PC-9 (cell line): ENCODE data around the gene MT1HL1. TPM values are rescaled to one million over a fixed set of nuclear protein-coding genes. Genes with fewer than 3 reads are reported as not detected.
"Not testable (repeated sequence)": the region's sequence is repeated elsewhere in the genome, so short reads cannot be mapped to it uniquely, and the experiment has no call there.

Experiments
- BruUV-seq: library from RNA; stranded (reverse); fragments of 400-500 nt; replicated peaks from 2 replicates; lab custom pipeline; 2021; lab: Mats Ljungman, UMichigan
- CTCF ChIA-PET: fragments of 300-600 bp; sonication (Branson Sonifier 250); formaldehyde crosslinking; loops from one replicate; lab custom pipeline; 2022; ENCODE audit warnings: antibody characterized with exemption; lab: Charles Lee
- POLR2A ChIA-PET: fragments of 300-600 bp; sonication (Branson Sonifier 250); formaldehyde crosslinking; loops from one replicate; lab custom pipeline; 2022; ENCODE audit warnings: antibody characterized with exemption; ENCODE audit not compliant: unreplicated experiment; lab: Charles Lee
- DNase-seq, 2 experiments: peaks; one replicate each; pipeline versions ENCODE4 v3.0.0 to v3.0.0-alpha.2; 2015 to 2022; ENCODE audit warnings: mixed read lengths in 1 of 2
- H2AFZ ChIP-seq: fragments of 200-600 bp; sonication (generic); 2 replicates; pipeline ENCODE4 v1.8.1; 2017; ENCODE audit warnings: antibody characterized with exemption
- H3F3A ChIP-seq: fragments of 200-600 bp; sonication (generic); 2 replicates; pipeline ENCODE4 v1.8.1; 2017; ENCODE audit warnings: antibody characterized with exemption, mild to moderate bottlenecking, low read depth; ENCODE audit not compliant: insufficient read depth
- H3K27ac ChIP-seq: fragments of 200-600 bp; sonication (generic); 2 replicates; pipeline ENCODE4 v1.6.1; 2016; ENCODE audit warnings: mixed run types
- H3K27me3 ChIP-seq: fragments of 200-600 bp; sonication (generic); 2 replicates; pipeline ENCODE4 v1.6.1; 2016; ENCODE audit warnings: low read depth, mixed run types; ENCODE audit not compliant: insufficient read depth
- H3K36me3 ChIP-seq: fragments of 200-600 bp; sonication (generic); 2 replicates; pipeline ENCODE4 v1.6.1; 2016; ENCODE audit warnings: low read depth, mixed run types
- H3K4me1 ChIP-seq: fragments of 200-600 bp; sonication (generic); replicated peaks from 2 replicates; pipeline ENCODE4 v1.6.1; 2016; ENCODE audit warnings: mixed run types; ENCODE audit not compliant: insufficient read depth
- H3K4me2 ChIP-seq: fragments of 200-600 bp; sonication (generic); 2 replicates; pipeline ENCODE4 v1.6.1; 2017; ENCODE audit warnings: mixed run types
- H3K4me3 ChIP-seq: fragments of 200-600 bp; sonication (generic); 2 replicates; pipeline ENCODE4 v1.6.1; 2016; ENCODE audit warnings: mixed run types
- H3K79me2 ChIP-seq: fragments of 200-600 bp; sonication (generic); 2 replicates; pipeline ENCODE4 v1.6.1; 2017; ENCODE audit warnings: low read depth, mixed run types
- H3K9me2 ChIP-seq: fragments of 200-600 bp; sonication (generic); 2 replicates; pipeline ENCODE4 v1.8.1; 2017; ENCODE audit warnings: mild to moderate bottlenecking; ENCODE audit not compliant: insufficient read depth
- H3K9me3 ChIP-seq: fragments of 200-600 bp; sonication (generic); 2 replicates; pipeline ENCODE4 v1.8.1; 2016; ENCODE audit warnings: low read depth; ENCODE audit not compliant: insufficient read depth
- H4K20me1 ChIP-seq: fragments of 200-600 bp; sonication (generic); 2 replicates; pipeline ENCODE4 v1.8.1; 2017; ENCODE audit not compliant: insufficient read depth
- EZH2 ChIP-seq: fragments of 200-600 bp; sonication (generic); IDR thresholded peaks from 2 replicates; pipeline ENCODE4 v1.8.0; 2017; ENCODE audit warnings: antibody characterized with exemption, low read depth
- intact Hi-C: fragments of 100-400 bp; cut with micrococcal nuclease; formaldehyde crosslinking; loops from one replicate; pipeline ENCODE4 v1.10.0; 2022; ENCODE audit not compliant: unreplicated experiment
- total RNA-seq: library from RNA; stranded (reverse); gene quantifications from 2 replicates; pipeline ENCODE4 v1.2.3, GENCODE V29; 2021
- TF ChIP-seq, protein P1 (sequence below): fragments of 200-600 bp; sonication (generic); conservative IDR thresholded peaks from 2 replicates; pipeline ENCODE4 v1.6.1; 2017; ENCODE audit warnings: mixed run types, antibody characterized with exemption, mild to moderate bottlenecking, moderate library complexity

Gene MT1HL1
- total RNA-seq, 1 experiment from 2014 or later, result not detected

DNA sequence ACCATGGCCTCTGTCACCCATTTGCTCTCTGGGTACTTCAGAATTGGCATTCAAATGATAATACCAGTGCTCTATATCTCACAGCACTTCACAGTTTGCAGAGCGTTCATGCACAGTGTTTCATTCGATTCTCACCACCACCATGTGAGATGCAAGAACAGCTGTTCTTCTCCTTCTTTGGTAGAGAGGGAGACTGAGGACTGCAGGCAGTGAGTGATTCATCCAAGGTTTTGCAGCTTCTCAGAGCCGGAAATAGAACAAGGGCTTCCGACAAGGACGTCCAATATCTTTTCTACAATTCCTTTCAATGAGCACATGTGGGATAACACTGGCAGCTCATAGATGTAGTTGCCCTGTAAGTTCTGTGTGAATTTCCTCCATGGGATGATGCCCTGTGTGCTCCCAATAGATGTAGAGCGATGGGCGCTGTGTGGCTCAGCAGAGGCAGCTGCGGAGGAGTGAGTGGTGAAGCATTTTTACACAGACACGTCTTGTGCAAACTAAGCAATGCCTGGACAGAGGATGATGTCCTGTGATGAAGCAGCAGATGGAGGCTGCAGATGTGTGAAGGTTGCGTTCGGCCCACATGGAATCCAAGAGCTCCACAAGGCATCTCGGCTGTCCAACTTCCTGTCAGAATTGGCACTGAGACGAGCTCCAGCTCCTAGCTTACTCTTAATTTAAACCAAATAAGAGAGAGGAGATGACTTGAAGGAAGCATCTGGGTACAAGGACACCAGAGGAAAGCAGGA is 24.9 kb downstream of the MT1HL1 start:
- TF ChIP-seq EZH2, result no peak
- TF ChIP-seq, protein P1, sequence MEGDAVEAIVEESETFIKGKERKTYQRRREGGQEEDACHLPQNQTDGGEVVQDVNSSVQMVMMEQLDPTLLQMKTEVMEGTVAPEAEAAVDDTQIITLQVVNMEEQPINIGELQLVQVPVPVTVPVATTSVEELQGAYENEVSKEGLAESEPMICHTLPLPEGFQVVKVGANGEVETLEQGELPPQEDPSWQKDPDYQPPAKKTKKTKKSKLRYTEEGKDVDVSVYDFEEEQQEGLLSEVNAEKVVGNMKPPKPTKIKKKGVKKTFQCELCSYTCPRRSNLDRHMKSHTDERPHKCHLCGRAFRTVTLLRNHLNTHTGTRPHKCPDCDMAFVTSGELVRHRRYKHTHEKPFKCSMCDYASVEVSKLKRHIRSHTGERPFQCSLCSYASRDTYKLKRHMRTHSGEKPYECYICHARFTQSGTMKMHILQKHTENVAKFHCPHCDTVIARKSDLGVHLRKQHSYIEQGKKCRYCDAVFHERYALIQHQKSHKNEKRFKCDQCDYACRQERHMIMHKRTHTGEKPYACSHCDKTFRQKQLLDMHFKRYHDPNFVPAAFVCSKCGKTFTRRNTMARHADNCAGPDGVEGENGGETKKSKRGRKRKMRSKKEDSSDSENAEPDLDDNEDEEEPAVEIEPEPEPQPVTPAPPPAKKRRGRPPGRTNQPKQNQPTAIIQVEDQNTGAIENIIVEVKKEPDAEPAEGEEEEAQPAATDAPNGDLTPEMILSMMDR, result no peak

DNA sequence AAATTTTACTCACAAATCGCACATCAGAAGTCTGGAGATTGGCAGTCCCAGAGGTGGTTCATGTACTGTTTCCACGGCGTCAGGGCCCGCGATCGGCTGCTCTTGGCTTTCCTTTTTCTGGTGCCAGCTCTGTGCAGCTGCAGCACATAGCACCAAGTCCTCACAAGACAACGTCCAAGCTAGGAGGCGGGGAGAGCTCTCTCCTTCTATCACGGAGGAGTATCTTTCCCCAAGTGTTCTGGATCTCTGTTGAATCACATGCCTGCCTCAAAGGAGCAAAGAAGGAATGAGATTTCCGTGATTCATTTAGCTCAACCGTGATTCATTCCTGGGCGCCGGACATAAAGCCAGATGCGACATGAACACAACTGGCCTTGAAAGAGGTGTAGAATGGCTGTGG is 25.5 kb downstream of the MT1HL1 start:
- no peak overlapping the region for H2AFZ ChIP-seq
- H3K4me2 ChIP-seq, result peak overlapping the region; percentile 25; the same call in 1 of the 2 replicates
- H3K27me3 ChIP-seq, result peaks cover 64% of the 10 kb centered on the region
- no peak for DNase-seq
- H3K4me3 ChIP-seq, result no peak overlapping the region
- CTCF ChIA-PET, result no interaction called here
- H3K4me1 ChIP-seq, result no peaks in the 10 kb centered on the region
- H3K79me2 ChIP-seq, result no peaks in the 10 kb centered on the region
- no peaks in the 10 kb centered on the region for H3K9me3 ChIP-seq
- H3F3A ChIP-seq, result no peaks in the 10 kb centered on the region
- TF ChIP-seq, protein P1, result no peak
- TF ChIP-seq EZH2, result no peak
- POLR2A ChIA-PET, result no interaction called here
- H3K27ac ChIP-seq, result no peak overlapping the region
- no TSS peak for BruUV-seq
- H3K9me2 ChIP-seq, result no peaks in the 10 kb centered on the region
- intact Hi-C loops, result no loop called here
- H4K20me1 ChIP-seq, result no peaks in the 10 kb centered on the region
- no peaks in the 10 kb centered on the region for H3K36me3 ChIP-seq

More for the DNA sequence above, 24.9 kb downstream of the MT1HL1 start:
- Histone ChIP-seq H3K9me3 (no peaks in the 10 kb centered on the region), H3K4me2 (no peak overlapping the region), H3K79me2 (no peaks in the 10 kb centered on the region), H3K4me3 (no peak overlapping the region), H3K27me3 (peaks cover 69% of the 10 kb centered on the region), H3K27ac (no peak overlapping the region), H4K20me1 (no peaks in the 10 kb centered on the region), H3K9me2 (no peaks in the 10 kb centered on the region), H2AFZ (no peak overlapping the region), H3K4me1 (no peaks in the 10 kb centered on the region), H3F3A (no peaks in the 10 kb centered on the region), H3K36me3 (no peaks in the 10 kb centered on the region)
- intact Hi-C loops, result no loop called here
- no TSS peak for BruUV-seq
- ChIA-PET CTCF (no interaction called here), POLR2A (no interaction called here)
- no peak for DNase-seq

DNA sequence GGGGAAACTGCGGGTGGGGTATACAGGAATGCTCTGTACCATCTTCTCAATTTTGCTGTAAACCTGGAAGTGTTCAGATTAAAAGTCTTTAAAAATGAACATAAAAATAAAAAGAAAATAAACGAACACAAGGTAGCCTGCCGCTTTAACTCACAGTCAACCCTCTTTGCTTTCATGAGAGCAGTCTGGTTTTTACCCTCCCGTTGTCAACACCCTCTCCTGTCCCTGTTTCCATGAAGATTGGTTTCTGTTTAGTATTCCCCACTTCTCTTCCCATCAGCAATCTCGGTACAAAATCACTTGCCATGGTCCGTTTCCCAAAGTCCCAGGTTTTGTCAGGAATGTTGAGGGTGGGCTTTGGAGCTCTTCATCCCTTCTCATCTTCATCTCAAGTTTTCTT is 28.8 kb downstream of the MT1HL1 start:
- intact Hi-C loops, result no loop called here
- POLR2A ChIA-PET, result no interaction called here
- no TSS peak for BruUV-seq

DNA sequence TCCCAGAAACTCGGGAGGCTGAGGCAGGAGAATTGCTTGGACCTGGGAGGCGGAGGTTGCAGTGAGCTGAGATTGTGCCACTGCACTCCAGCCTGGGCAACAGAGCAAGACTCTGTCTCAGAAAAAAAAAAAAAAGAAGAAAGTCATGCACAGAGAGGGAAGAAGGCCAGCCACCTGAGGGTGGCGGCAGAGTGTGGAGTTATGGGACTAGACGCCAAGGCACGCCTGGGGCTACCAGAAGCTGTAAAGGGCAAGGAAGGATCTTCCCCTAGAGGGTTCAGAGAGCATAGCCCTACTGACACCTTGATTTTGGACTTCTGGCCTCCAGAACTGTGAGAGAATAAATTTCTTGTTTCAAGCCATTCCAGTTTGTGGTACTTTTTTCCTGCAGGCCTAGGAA is 30.2 kb downstream of the MT1HL1 start:
- H3K4me1 ChIP-seq, H3K4me3 ChIP-seq, H3K9me3 ChIP-seq, POLR2A ChIA-PET, H3K9me2 ChIP-seq, H3K79me2 ChIP-seq, H3F3A ChIP-seq, intact Hi-C loops, CTCF ChIA-PET, H3K4me2 ChIP-seq, H3K36me3 ChIP-seq, DNase-seq, H4K20me1 ChIP-seq, H3K27ac ChIP-seq, BruUV-seq, H2AFZ ChIP-seq: not testable (repeated sequence)
- H3K27me3 ChIP-seq, result peaks cover 54% of the 10 kb centered on the region

More for the DNA sequence above, 28.8 kb downstream of the MT1HL1 start:
- no peaks in the 10 kb centered on the region for H3K36me3 ChIP-seq
- H2AFZ ChIP-seq, result no peak overlapping the region
- no peak for DNase-seq
- TF ChIP-seq EZH2, result no peak
- TF ChIP-seq, protein P1, result no peak
- H3K4me1 ChIP-seq, result no peaks in the 10 kb centered on the region
- no peaks in the 10 kb centered on the region for H3K79me2 ChIP-seq
- CTCF ChIA-PET, result no interaction called here
- no peak overlapping the region for H3K4me2 ChIP-seq
- no peak overlapping the region for H3K27ac ChIP-seq
- H4K20me1 ChIP-seq, result no peaks in the 10 kb centered on the region
- H3K4me3 ChIP-seq, result no peak overlapping the region
- peaks cover 63% of the 10 kb centered on the region for H3K27me3 ChIP-seq
- H3F3A ChIP-seq, result no peaks in the 10 kb centered on the region
- H3K9me2 ChIP-seq, result no peaks in the 10 kb centered on the region
- no peaks in the 10 kb centered on the region for H3K9me3 ChIP-seq
